Cortex of kidney (tissue), 1 donor: Measurements from ENCODE around the gene ADCY7.

ENCODE experiments used
- DNase-seq: peaks from one replicate; lab custom pipeline; 2025; lab: John Stamatoyannopoulos, UW

ADCY7 gene

GRCh38 chr16:50313596-50314478, 47.5 kb downstream of the ADCY7 start:
- DNase-seq = no peak

- no peak for DNase-seq
Measured at GRCh38 chr16:50314665-50315064, 48.3 kb downstream of the ADCY7 start.

GRCh38 chr16:50315346-50315997, 49.1 kb downstream of the ADCY7 start:
- DNase-seq = no peak

- no peak for DNase-seq
Measured at GRCh38 chr16:50316102-50316847, 49.9 kb downstream of the ADCY7 start.

GRCh38 chr16:50316848-50317630, 50.7 kb downstream of the ADCY7 start:
- no peak for DNase-seq

GRCh38 chr16:50318796-50319578, 52.6 kb downstream of the ADCY7 start:
- no peak for DNase-seq

DNA sequence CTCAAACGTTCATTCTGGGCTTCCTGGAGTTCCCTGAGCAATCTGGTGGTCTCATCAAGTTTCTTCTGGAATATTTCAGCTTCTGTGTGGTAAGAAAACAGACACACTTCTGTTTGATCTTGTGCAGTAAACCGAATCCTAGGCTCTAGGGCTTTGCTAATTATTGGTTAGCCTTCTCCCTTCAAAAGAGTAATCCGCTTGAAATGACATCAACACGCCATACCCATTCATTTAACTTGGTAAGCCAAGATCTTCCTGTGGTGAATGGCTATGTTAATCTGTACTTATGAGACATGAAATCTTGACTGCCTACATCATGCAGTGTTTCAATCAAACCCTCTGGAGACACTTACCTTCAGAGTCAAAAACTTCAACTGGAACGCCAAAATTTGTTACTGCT, 54.0 kb downstream of the ADCY7 start:
- no peak for DNase-seq

- no peak for DNase-seq
Measured at GRCh38 chr16:50322333-50322732, 56.0 kb downstream of the ADCY7 start.

DNA sequence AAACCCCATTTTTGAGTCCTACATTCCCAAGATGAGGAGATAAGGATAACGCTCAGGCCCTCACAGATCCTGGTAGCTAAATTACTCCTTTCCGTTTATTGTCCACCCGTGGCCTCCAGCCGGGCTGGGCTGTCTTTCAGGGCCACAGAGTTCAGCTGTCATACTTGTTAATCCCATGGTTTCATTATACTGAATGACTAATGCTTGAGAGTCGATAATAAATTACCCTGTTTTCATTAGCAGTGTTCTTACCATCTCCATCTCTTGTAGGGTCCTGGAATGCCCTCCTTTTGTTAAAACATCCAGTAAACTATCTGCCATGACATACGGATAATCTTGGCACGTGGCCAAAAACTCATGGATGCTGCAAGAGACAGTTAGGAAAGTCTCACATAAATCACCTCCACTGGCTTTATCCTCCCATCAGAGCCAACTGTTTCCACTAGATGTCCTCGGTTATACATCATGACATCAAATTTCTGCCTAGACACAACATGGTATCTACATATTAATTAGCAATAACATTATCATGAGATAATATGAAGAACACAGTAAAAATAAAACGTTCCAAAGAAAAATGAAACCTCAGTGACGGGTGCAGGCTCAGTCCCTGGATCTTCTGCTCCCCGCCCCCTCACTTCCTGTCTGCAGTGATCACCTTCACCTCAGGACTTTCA, 57.1 kb downstream of the ADCY7 start:
- no peak for DNase-seq

GRCh38 chr16:50324345-50324744, 58.0 kb downstream of the ADCY7 start:
- DNase-seq = no peak

GRCh38 chr16:50326264-50326663, 59.9 kb downstream of the ADCY7 start:
- DNase-seq = no peak

GRCh38 chr16:50326835-50327465, 60.6 kb downstream of the ADCY7 start:
- no peak for DNase-seq

DNA sequence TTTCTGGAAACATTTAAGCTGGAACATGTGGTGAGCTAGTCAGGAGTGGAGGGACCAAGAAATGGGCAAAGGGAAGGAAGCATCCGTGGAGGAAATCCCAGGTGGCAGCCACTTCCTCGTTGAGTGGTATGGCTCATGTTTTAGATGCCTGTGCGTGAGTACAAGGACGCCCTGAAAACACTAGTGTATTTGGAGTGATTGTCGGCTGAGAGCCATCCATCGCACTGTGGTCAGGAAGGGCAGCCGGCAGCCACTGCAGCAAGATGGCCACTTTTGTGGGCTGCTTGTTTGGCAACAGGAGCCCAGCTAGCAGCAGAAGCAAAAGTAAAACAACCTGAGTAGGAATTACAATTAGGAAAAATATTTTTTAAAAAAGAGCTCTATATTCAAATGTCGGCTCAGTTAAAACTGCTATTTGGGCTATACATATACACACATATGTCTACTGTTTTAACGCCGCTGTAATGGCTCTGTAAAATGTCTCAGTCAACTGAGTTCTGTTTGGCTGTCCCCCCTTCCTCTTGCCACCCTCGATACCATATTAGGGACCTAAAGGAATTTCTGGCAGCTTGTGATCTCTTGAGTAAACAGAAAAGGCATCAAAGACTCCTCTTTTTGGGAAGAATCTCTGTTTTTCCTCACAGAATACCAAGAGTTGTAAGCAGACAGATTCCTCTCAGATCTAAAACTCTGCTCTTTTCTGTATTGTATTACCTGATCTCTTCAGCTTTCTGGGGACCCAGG, 63.3 kb downstream of the ADCY7 start:
- DNase-seq = no peak

DNA sequence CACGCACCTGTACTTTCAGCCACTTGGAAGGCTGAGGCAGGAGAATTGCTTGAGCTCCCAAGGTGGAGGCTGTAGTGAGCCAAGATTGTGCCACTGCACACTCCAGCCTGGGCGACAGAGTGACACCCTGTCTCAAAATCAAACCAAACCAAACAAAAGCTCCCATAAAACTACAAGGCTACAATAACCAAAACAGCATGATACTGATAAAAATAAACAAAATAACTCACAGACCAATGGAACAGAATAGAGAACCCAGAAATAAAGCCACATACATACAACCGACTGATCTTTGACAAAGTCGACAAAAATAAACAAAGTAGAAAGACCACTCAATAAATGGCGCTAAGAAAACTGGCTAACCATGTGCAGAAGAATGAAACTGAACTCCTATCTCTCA, 65.2 kb downstream of the ADCY7 start:
- DNase-seq = no peak

DNA sequence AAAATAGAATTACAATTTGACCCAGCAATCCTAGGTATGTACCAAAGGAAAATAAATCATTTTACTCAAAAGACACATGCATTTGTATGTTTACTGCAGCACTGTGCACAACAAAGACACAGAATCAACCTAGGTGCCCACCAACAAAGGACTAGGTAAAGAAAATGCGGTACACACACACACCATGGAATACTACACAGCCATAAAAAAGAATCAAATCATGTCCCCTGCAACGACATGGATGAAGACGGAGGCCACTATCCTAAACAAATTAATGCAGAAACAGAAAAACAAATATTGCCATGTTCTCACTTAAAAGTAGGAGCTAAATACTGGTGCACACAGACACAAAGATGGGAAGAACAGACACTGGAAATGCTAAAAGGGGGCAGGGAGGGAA, 66.2 kb downstream of the ADCY7 start:
- no peak for DNase-seq

- DNase-seq = no peak
Measured at GRCh38 chr16:50334106-50334975, 68.0 kb downstream of the ADCY7 start.

DNA sequence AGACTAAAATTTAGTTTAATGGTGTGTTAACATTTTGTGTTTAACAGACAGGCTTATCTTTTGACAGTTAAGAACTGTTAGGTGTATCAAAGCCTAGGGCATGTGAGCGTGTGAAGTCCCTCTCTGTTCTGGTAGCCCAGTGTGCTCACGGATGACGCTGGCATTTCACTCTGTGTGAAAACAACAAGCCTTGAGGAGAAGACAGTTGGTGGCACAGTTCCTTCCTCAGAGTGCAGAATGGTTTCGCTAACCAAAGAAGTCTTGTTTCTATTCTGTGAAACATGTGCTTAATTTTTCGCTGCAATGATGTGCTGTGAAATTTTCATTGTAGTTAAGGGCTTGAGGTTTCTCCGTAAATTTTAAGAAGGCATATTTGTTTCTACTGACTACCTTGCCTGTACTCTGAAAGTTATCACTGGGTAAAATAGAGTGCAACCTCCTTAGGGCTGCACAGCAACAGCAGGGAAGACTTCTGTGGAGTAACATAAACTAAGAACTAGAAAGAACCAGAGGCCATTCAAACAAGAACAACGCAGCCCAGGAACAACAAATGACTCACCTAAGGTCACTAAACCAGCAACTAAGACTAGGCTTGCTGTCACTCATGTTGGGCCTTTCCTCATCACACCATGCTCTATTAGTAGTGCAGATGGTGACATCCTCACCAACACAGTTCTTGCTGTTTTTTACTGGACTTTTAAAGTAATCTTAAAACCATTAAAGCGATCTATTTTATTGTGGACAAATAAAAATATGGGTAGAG, 69.0 kb downstream of the ADCY7 start:
- DNase-seq = no peak

DNA sequence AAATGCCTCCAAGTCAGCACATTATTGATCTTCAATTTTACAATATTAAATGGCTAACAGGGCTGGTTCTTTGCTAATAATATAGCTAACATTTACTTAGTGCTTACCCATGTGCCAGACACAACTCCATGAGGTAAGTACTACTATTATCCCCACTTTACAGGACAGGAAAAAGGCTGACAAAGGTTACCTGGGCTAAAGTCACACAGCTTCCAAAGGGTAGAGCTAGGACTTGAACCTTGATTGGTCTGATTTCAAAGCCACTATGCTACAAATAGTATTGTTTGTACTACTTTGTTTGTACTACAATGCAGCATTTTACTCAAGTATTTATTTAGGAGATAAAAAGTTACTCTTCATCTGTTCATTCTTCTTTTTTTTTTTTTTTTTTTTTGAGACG, 70.5 kb downstream of the ADCY7 start:
- DNase-seq = no peak
